Choroid plexus epithelial cell (primary cell): ENCODE results near the gene PRUNE2.

Experiments used
- DNase-seq: peaks from one replicate; pipeline ENCODE4 v3.0.0-alpha.2; 2010; ENCODE audit warnings: low read depth
- H3K4me3 ChIP-seq: 2 replicates; pipeline ENCODE4 v1.5.1; 2011; ENCODE audit warnings: low read depth, mild to moderate bottlenecking, control low read depth, low read length, moderate library complexity
- CTCF ChIP-seq: conservative IDR thresholded peaks from 2 replicates; pipeline ENCODE4 v1.5.1; 2011; ENCODE audit warnings: low read depth, mild to moderate bottlenecking, control low read depth, inconsistent platforms, low read length, moderate library complexity

PRUNE2 gene

GRCh38 chr9:76588316-76588715, 317.6 kb downstream of the PRUNE2 start:
- no peak for DNase-seq
- TF ChIP-seq CTCF, result no peak
- H3K4me3 ChIP-seq, result no peak overlapping the region

- TF ChIP-seq CTCF, result no peak
- no peak for DNase-seq
- H3K4me3 ChIP-seq, result no peak overlapping the region
These were observed 319.3 kb downstream of the PRUNE2 start for GRCh38 chr9:76586390-76587314.

GRCh38 chr9:76585487-76586389, 320.2 kb downstream of the PRUNE2 start:
- no peak for DNase-seq
- no peak overlapping the region for H3K4me3 ChIP-seq
- TF ChIP-seq CTCF, result no peak

GRCh38 chr9:76583256-76583655, 322.7 kb downstream of the PRUNE2 start:
- TF ChIP-seq CTCF, result no peak
- no peak for DNase-seq
- no peak overlapping the region for H3K4me3 ChIP-seq

- DNase-seq, result no peak
- no peak for TF ChIP-seq CTCF
- H3K4me3 ChIP-seq, result no peak overlapping the region
These were observed 324.2 kb downstream of the PRUNE2 start for GRCh38 chr9:76581731-76582130.

GRCh38 chr9:76580820-76581219, 325.1 kb downstream of the PRUNE2 start:
- H3K4me3 ChIP-seq, result no peak overlapping the region
- no peak for DNase-seq
- no peak for TF ChIP-seq CTCF
